Stimulated activated CD4-positive, alpha-beta T cell treated with anti-CD3 and anti-CD28 coated beads, Interleukin-12 subunit alpha, Interleukin-12 subunit beta, amount 100 ng/mL, for 24 hours (primary cell): ENCODE data around the gene MIOX.

ENCODE experiments used
- DNase-seq, 2 experiments: peaks; one replicate each; pipeline ENCODE4 v3.0.0-alpha.2; 2020; ENCODE audit warnings: low read depth in 2 of 2

Gene MIOX

GRCh38 chr22:50473088-50473487 lies 13.6 kb upstream of the MIOX start:
- no peak for DNase-seq

GRCh38 chr22:50473855-50474671 lies 12.6 kb upstream of the MIOX start:
- DNase-seq: no peak

GRCh38 chr22:50474710-50475651 lies 11.7 kb upstream of the MIOX start, which contains the start of gene SBF1:
SBF1 (minus strand) TSS chr22:50475035; CDS start chr22:50474840, 195 bp downstream.
- peak; percentile 77 to 84 for DNase-seq

DNA sequence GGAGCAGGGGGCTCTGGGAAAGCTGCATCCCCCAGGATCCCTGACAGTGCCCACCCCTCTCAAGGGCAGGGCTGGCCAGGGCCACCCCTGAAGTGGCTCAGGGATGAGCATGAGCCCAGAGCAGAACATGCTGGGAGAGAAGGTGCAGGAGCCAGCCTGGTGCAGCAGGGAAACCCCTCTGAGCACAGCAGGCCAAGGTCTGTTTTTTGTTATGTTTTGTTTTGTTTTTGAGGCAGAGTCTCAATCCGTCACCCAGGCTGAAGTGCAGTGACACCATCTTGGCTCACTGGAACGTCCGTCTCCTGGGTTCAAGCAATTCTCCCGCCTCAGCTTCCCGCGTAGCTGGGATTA lies 11.0 kb upstream of the MIOX start:
- no peak for DNase-seq

DNA sequence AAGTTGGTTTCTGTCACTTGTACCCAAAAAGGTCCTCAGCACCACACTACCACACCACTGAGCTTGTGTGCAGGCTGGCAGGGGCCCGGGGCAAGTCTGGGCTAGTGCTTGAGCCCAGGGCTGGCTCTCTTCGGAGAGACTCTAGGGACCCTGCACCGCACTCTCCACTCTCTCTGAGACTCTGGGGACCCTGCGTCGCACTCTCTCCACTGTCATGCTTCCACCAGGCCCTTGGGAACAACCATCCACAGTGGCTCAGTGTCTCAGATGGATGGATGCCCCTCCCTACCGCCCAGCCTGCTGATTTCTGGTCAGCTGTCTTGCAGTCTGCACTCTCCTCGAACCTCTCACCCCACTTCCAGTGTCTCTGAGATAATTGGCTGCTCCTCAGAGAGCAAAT lies 9.8 kb upstream of the MIOX start:
- DNase-seq: no peak

DNA sequence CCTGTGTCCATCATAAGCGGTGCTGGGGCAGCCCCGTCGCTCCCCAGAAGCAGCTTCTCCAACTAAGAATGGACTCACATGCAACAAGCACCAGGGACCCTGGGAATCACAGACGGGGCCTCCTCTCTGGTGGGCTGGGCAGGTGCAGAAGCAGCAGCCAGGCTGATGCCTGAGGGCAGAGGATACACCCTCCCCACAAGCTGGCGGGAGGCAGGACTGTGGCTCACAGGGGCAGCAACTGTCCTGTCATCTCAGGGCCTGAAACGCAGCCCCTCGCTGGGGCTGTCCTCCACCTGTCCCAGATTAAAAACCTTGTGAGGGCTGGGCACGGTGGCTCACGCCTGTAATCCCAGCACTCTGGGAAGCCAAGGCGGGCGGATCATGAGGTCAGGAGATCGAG lies 8.7 kb upstream of the MIOX start:
- no peak for DNase-seq

GRCh38 chr22:50479721-50480120 lies 6.9 kb upstream of the MIOX start:
- no peak for DNase-seq

GRCh38 chr22:50481045-50481439 lies 5.6 kb upstream of the MIOX start:
- DNase-seq: no peak

GRCh38 chr22:50481440-50482106 lies 5.1 kb upstream of the MIOX start, which contains the start of gene ADM2:
ADM2 (plus strand) TSS chr22:50481543; CDS start chr22:50481848, 305 bp downstream.
- peak in 1 of 2 experiments; percentile 47 for DNase-seq

DNA sequence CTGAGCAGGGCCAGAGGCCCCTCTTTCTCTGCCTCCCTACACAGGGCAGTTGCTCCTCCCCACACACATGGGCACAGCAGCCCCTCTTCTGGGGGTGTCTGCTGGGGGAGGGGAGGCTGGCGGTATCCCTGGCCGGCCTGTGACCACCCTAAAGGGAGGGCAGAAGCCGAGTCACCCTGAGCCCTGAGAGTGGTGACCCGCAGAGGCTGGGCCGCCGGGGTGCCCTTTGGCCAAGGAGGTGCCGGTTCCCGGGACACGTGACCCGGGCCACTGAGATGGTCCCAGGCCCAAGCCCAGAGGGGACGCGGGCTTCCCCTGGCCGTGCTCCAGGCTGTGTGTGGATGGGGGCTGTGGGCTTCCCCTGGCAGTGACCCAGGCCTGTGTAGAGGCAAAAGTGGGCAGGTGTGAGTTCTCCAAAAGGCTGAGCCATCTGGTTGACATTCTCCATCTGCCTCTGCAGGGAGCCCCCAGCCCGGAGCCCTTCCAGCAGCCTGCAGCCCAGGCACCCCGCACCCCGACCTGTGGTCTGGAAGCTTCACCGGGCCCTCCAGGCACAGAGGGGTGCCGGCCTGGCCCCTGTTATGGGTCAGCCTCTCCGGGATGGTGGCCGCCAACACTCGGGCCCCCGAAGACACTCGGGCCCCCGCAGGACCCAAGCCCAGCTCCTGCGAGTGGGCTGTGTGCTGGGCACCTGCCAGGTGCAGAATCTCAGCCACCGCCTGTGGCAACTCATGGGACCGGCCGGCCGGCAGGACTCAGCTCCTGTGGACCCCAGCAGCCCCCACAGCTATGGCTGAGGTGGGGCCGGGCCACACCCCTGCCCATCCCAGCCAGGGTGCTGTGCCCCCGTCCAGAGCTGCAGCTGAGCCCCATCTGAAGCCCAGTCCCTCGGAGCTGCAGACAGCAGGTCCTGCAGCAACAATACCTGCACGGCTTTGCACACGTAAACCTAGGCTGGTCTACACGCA lies 4.3 kb upstream of the MIOX start:
- no peak for DNase-seq

DNA sequence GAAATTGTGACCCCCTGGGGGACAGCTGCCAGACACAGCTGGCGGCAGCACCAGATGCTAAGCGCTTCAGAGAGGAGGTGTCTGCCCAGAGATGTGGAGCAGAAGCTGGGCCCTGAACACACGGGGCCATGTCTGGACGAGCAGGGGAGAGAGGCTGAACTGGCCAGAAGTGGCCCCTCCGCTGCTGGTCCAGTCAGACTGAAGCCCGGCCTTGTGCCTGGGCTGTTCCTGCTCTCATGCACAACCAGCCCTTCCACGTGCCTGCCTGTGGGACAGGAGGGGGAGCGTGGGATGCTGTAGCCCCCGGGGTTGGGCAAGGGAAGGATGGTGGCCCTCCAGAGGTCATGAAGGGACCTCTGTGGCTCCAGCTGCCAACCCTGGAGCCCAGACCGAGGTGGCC lies 3.6 kb upstream of the MIOX start:
- DNase-seq: no peak

GRCh38 chr22:50483556-50483955 lies 3.1 kb upstream of the MIOX start:
- no peak for DNase-seq

- DNase-seq: no peak
Observed at GRCh38 chr22:50483977-50484853, 2.4 kb upstream of the MIOX start.

- no peak for DNase-seq
Observed at GRCh38 chr22:50485221-50486131, 1.2 kb upstream of the MIOX start.

DNA sequence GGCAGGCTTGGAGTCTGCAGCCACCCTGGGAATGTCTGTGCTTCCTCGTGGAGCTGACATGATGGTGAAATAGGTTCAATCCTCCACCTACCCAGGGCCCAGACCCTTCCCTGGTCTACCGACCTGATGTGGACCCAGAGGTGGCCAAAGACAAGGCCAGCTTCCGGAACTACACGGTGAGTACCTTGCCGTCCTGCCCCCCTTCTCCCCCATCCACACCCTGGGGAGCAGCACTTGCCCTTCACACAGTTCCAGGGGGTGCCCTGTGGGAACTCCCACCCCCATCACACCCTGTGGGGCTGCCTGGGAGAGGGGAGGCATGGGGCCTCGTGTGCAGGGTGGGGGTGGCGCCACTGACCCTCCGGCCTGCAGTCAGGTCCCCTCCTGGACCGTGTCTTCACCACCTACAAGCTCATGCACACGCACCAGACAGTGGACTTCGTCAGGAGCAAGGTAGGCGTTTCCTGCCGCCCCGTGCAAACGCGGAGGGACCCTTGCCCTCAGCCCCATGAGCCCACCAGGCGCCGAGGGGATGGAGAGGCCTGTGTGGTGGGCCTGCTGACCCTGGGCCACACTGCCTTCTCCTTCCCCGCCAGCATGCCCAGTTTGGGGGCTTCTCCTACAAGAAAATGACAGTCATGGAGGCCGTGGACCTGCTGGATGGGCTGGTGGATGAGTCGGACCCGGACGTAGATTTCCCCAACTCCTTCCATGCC lies 789 bp downstream of the MIOX start:
- no peak for DNase-seq

- DNase-seq: no peak
Observed at GRCh38 chr22:50488006-50488677, 1.5 kb downstream of the MIOX start.

- no peak for DNase-seq
Observed at GRCh38 chr22:50488886-50489285, 2.2 kb downstream of the MIOX start.
